HG02798 (cell line): ENCODE data around the gene MINDY4.
A peak's percentile ranks its signal among the peaks of the same experiment; 100 is the strongest.

Source experiments
- ATAC-seq: cut with Tn5 transposase; IDR thresholded peaks from one replicate; pipeline ENCODE4 v1.9.1; 2021; ENCODE audit warnings: mild to moderate bottlenecking; ENCODE audit not compliant: unreplicated experiment, poor library complexity

MINDY4 gene

DNA sequence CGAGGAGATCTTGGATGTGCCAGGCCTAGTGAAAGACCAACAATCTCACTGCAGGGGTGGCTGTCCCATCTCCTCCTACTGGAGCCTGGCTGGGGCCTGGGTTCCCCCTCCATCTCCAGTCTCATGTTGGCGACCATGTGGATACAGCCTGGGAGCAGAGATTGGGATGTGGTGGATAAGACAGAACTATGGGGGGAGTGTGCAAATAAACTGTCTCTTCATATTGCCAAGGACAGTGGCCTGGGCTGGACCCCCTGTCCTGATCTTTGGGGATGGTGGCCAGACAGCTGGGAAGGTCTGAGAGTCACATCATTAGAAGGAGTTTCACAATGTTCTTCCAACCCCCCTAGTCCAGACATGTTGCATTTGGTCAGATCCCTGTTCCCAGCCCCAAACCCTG is 5.8 kb upstream of the MINDY4 start:
- no peak for ATAC-seq

DNA sequence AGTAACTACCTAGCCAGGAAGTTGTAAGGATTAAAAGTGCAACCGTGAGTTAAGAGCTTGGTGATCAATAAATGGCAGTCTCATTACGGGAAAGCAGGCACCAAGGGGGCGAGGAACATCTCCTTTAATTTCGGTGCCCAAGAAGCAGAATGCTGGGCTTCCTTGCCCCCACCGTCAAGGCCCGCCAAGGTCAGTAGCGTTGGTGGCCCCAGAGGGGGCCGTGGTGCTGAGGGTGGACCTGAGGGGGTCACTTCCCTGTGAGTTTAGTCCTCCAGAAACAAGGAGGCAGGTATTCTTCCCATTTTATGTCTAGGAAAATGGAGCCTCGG is 408 bp upstream of the MINDY4 start:
- ATAC-seq, result no peak

DNA sequence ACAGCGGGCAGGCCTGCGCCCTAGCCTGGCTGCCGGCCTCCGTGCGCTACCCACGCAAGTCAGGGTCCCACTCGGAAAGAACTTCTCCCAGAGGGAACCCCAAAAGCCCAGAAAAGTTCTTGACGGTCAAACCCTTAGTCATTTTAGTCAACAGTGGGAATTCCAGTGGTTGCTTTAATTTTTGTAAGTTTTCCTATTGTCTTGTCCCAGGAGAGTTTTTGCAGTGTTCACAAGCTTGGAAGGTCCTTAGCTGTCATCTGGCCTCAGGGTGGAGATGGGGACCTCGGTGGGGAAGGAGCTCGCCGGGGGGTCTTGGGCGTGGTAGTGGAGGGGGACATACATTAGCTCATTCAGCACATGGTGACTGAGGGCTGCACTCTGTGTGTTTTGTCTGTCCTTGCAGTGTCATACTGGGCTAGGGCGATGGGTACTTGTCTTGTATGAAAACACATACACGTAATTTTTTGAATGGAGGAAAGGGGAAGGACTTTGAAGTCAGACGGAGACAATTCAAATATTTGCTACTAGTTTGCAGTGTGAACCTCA is 736 bp downstream of the MINDY4 start:
- no peak for ATAC-seq

DNA sequence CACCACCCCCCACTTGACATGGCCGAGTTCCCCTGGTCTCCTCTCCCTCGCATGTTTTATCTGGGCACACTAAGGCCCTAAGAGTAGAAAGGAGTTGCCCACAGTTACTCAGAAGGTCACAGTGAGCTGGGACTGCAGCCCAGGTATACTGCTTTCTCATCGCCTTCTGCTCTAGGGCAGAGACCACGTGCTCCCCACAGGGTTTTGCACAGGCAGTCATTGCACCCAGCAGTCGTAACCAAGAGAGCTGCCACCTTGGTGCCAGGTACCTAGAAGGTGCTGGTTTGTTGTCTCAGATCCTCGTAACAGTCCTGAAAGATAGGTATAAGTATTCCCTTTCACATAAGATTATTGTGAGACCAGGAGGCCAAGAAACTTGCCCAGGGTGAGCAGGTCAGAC is 1.8 kb downstream of the MINDY4 start:
- no peak for ATAC-seq

DNA sequence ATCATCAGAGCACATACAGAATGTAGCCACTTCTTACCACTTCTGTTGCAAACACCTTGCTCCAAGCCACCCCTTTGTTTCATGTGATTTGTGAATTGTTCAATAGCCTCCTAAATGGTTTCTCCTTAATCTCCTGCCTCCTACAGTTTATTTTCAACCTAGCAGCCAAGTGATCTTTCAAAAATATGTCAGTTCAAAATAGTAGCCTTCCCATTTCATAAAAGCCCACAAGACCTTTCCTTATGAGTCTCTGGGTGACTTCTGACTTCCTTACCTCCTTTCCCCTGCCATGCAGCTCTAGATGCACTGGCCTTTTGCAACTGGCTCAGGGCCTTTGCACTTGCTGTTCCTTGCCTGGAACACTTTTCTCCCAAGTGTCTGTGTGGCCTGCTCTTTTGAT is 4.8 kb downstream of the MINDY4 start:
- no peak for ATAC-seq

DNA sequence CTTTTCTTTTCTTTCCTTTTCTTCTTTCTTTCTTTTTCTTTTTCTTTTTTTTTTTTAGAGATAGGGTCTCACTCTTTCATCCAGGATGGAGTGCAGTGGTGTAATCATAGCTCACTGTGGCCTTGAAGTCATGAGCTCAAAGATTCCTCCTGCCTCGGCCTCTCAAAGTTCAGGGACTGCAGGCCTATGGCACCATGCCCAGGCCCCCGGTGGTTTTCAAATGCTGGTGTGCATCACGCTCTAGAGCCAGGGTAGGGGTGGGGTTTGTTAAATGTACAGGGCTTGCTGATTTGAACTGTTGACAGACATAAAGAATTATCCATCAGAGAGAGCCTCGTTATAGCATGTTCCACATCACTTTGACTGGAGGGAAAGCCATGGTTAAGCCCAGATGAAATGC is 5.8 kb downstream of the MINDY4 start:
- ATAC-seq, result no peak

DNA sequence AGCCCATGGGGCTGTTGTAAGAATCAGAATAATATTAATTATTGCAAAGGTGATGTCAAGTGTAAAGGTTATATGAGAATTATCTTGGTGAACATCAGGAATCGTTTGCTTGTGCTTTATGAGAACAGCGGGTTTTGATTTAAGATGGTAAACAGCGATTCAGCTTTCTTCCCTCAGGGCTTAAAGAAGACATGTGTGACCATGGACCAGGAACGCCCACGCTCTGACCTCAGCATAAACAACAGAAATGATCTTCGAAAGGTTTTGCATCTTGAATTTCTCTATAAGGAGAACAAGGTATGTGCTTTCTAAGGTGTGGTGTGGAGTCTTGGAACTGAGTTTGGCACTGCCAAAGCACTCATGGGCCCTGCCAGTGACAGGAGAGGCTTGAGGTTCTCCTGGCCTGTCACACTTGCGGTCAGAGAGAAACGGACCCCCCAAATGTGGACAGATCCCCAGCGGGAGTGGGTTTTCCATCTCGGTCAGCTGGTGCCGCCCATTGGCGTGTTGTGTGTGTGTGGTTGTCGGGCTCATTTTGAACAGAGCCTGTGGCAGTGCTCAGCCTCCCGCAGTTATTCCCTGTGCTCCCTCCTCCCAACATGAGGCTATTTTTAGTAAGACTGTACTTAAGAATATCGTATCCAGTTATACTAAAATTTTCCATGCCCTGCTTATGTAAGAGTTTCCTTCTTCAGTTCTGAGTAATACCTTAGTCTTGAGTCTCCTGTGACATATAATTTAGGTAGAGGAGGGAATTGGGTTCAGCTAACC is 7.2 kb downstream of the MINDY4 start:
- ATAC-seq, result no peak

DNA sequence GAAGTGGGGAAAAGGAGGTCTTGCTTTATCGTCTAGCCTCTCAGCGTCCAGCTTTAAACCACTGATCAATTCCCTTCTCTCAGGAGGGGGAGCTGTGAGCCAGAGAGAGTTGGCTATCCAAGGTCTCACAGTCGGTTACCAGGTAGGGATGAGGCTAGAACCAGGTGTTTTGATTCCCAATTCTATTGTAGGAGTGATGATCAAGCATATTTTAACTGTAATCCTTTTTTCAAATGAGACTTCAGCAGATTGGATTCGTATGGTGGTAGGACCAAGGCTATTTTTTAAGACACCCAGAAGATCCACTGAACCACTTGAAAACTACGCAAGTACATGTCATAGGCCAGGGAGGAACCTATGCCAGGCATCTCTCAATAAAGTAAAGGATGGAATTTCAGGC is 8.4 kb downstream of the MINDY4 start:
- ATAC-seq, result no peak

DNA sequence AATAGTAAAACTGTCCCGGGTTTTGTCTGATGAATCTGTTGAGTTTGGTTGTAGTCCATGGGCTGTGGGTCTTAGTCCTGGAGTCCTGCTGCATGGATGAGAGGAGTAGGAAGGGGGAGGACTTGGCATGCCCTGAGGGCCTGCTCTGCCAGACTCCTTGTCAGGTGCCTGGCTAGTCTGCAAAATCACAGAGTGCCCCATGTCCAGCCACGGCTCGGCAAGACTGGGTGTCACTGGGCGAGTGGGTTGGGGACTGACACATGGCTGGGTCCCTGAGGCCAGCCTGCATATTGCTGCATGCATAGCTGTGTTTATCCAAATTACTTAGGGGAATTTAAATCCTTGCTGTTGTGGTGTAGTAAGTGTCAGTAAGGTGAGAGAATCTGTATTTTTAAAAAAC is 9.7 kb downstream of the MINDY4 start:
- no peak for ATAC-seq

DNA sequence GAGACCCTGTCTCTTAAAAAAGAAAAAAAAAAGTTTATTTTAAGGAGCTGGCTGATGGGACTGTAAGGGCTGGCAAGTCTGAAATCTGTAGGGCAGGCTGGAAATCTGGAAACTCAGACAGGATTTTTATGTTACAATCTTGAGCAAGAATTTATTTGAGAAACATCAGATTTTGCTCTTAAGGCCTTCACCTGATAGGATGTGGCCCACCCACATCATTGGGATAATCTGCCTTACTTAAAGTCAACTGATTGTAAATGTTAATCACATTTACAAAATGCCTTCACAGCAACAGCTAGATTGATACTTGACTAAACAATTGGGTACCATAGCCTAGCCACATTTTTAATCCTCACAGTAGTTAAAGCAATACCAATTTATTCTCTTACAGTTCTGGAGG is 11.5 kb downstream of the MINDY4 start:
- ATAC-seq, result no peak

DNA sequence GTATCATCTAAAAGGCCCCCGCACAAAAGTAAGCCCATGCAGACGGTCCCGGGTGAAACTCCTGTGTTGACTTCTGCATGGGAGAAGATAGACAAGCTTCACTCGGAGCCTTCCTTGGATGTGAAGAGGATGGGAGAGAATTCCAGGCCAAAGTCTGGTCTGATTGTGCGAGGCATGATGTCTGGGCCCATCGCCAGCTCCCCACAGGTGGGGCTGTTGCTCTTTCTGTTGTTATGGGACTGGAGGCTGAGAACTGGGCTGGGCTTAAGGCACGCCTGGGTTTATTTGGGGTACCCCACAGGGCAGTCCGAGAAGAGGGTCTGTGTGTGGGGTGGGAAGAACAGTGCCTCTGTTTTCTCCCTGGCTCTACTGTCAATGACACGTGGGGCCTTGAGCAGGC is 14.6 kb downstream of the MINDY4 start:
- no peak for ATAC-seq

DNA sequence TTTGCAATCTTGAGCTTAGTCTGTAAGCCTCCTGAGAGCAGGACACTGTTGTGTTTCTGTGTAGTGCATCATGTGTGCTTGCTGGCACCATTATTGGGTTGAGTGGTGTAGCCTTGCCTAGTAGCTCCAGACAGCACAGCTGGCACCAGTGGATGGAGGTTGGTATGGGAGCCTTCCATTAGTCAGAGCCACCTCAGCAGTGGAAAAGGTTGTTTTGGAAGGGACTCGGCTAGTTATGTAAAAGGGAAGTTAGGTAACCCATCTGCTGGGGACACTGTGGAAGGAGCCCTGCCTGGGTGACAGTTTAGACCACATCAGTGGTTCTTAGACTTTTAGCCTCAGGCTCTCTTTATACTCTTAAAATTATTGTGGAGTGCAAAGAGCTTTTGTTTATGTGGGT is 16.3 kb downstream of the MINDY4 start:
- no peak for ATAC-seq

DNA sequence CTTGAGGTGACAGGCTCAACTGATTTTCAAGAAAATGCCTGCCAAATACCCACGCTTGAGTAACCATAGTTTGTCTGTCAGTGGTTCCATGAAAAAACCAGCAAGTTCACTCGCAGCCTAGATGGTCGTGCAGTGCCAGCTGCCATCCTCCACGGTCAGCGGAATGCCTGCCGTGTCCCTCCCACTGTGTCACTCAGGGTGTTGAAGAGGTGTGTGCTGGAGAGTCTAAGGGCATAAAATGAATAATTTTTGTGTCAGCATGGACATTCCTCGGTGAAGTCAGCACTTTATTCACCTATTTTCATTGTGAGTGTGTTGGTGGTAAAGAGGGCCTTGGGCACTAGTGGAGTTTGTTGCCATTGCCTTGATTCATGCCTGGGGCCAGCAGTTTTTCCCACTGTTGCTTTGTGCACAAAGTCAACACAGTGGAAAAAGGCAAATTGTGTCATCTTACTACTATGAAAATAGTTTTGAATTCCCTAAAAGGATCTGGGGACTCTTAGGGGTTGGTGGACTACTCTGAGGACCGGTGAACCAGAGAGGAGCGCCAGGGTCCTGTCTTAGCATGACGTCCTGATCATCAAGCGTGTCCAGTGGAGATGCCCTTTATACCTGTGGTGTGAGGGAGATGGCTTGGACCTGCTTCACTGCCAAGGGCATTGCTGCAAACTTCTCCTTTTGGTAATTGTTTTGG is 17.6 kb downstream of the MINDY4 start:
- ATAC-seq, result no peak

DNA sequence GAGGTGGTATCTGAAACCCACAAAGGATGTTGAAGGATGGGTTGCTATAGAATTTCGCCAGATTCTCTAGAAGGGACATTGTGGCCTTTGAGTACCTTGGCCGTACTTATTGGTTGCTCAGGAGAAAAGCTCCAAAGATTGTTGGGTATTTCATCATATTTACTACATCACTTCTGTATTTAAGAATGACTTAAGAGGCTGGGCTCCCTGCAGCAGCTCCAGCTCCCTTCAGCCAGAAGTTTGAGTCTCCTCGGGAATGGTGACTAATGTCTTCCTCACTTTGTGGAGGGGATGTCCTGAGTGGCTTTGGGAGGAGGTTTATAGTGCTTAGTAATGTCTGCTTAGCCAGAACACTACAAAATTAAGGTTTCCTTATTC is 18.1 kb downstream of the MINDY4 start:
- no peak for ATAC-seq

DNA sequence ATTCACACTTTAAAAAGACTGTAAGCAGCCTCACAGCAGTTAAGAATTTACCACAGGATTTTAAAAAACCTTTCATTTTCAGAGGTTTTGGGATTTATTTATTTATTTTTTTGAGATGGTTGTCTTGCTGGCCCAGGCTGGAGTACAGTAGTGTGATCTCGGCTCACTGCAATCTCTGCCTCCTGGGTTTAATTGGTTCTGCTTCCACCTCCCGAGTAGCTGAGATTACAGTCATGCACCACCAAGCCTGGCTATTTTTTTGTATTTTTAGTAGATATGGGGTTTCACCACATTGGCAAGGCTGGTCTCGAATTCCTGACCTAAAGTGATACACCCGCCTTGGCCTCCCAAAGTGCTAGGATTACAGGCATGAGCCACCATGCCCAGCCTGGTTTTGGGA is 19.1 kb downstream of the MINDY4 start:
- no peak for ATAC-seq

DNA sequence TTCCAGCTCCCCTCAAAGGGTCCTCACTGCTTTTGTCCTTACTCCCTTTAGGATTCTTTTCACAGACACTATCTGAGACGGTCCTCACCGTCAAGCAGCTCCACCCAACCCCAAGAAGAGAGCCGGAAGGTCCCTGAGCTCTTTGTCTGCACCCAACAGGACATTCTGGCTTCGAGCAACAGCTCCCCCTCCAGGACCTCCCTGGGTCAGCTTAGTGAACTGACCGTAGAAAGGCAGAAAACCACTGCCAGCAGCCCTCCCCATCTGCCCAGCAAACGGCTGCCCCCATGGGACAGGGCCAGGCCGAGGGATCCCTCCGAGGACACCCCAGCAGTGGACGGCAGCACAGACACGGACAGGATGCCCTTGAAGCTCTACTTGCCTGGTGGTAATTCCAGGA is 19.9 kb downstream of the MINDY4 start:
- ATAC-seq, result no peak

DNA sequence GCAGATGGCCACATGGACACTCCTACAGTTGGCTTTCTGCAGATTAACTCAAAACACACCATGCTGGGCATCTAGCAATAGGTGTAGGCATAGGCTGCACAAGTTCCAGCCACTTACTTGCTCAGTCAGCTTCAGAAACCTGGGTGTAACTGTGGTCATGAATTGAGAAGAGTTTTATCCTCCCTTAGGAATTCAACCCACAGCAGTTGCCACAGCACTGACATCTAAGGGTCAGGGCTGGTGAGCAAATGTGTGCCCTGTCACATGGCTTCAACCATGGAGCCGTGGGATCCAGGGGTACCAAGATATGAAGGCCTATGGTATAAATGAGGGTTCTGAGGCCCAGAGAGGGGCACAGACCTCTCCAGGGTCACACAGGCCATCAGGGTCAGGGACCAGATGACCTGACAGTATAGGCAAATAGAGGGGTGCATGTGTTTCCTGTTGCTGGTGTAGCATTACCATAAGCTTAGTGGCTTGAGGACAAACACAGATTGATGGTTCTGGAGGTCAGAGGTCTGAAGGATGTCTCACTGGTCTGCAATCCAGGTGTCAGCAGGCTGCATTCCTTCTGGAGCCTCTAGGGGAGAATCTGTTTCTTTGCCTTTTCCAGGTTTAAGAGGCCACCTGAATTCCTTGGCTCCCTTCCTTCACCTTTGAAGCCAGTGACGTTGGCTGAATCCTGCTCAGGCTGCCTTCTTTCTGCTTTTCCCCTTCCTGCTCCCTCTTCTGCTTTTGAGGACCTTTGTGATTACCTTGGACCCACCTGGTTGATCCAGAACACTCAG is 24.1 kb downstream of the MINDY4 start:
- ATAC-seq, result no peak

DNA sequence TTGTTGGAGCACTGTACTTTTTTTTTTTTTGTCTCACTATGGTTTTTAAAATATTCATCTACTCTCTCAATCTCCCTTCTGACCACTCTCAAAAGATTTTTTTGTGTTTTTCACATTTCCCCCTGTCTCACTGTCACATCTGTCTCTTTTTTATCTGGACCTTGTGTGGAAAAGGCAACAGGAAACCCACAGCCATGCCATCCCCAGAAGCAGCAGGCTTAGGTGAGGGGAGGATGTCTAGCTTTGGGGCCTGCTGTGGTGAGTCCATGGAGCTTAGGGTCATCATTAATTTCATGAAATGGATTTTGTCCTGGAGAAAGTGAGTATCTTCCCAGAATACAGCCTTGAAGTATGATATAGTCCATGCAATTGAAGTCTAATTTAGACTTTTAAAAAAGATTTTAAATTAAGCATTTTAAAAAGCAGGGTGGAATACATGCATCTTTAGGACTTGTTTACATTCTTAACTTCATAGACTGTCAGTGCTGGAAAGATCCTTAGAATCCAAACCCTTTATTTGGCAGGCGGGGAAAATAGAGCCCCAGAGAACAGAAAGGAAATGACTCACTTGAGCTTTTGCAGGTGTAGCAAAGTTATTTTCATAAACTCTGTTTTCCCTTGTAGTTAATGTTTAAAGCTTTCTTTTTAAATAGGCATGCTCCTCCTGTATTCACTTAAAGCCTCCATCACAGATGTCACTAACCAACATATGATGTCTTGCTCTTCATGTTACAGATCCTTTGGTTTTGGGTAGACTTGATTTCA is 25.1 kb downstream of the MINDY4 start:
- ATAC-seq, result peak; percentile 14

DNA sequence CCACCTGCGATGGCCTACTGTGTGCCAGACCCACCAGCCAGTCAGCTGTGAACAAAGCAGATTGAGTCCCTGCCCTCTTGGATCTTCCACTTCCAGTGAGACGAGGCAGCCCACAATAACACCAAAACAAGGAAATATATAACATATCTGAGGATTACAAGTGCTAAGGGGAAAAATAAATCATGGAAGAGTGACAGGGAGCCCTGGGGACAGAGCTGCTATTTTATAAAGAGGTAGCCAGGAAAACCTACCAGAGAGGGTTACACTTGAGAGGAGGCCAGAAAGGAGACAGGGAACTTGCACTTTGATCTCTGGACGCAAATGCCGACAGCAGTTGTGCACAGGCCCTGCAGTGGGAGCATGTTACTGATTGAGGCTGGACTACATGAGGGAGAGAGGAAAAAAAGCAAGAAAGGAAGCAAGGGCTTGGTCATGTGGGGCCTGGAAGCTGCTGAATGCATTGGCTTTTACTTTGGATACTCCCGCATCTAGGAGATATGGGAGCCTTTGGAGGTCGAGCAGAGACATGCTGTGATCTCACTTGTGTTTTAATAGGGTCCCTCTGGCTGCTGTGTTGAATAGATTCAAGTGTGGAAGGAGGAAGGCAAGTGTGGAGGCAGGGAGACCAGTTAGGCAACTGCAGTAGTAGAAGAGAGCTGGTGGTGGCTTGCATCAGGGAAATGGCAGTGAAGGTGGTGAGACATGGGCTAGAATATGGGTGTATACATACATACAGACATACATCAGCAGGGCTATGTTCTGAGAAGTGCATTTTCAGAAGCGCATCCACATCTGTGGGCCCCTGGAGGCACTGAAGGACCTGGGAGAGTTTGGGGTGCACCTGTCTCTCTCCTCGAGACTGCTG is 26.2 kb downstream of the MINDY4 start:
- no peak for ATAC-seq
